Lower lobe of right lung (tissue), 2 donors: Measurements from ENCODE around the gene CACNA1C. TPM values are rescaled to one million over a fixed set of nuclear protein-coding genes. Genes with fewer than 3 reads are reported as not detected.
A peak's percentile ranks its signal among the peaks of the same experiment; 100 is the strongest.

Source experiments
- ATAC-seq, 2 donors: fragments of 200-7000 bp; cut with Tn5 transposase; one replicate each; pipeline ENCODE4 v1.9.1; 2020 to 2022; ENCODE audit warnings: mild to moderate bottlenecking in 2 of 2, moderate library complexity in 2 of 2
- DNase-seq: peaks from one replicate; pipeline ENCODE4 v3.0.0-alpha.2; 2020
- H3K27ac ChIP-seq: fragments of 200-600 bp; one replicate; pipeline ENCODE4 v1.8.0; 2022
- H3K27me3 ChIP-seq: fragments of 200-600 bp; one replicate; pipeline ENCODE4 v1.8.0; 2022; ENCODE audit warnings: low read depth
- H3K36me3 ChIP-seq: fragments of 200-600 bp; one replicate; pipeline ENCODE4 v1.8.0; 2022; ENCODE audit warnings: mild to moderate bottlenecking
- H3K4me1 ChIP-seq: fragments of 200-600 bp; one replicate; pipeline ENCODE4 v1.8.0; 2022
- H3K4me3 ChIP-seq: fragments of 200-600 bp; one replicate; pipeline ENCODE4 v1.8.0; 2022; ENCODE audit warnings: mild to moderate bottlenecking
- H3K9me3 ChIP-seq: fragments of 200-600 bp; one replicate; pipeline ENCODE4 v1.8.0; 2022
- intact Hi-C: fragments of 100-400 bp; cut with DNase I; formaldehyde crosslinking; loops from one replicate; pipeline ENCODE4 v1.11.0; 2022
- total RNA-seq: library from RNA; stranded (reverse); fragmentation: NEBNext Ultra II Directional; extraction: Animal tissue kit (Norgen Biotek cat#: 25700); gene quantifications from one replicate; pipeline ENCODE4 v1.2.1, GENCODE V29; 2021
- TF ChIP-seq, protein P1 (sequence below): fragments of 200-600 bp; IDR thresholded peaks from one replicate; pipeline ENCODE4 v1.8.0; 2022; ENCODE audit warnings: antibody characterized with exemption, mild to moderate bottlenecking
- donor health status: DM: no; HTN: yes; CAD: no; lungs with severe emphysema.

The CACNA1C gene
- total RNA-seq, 1 donor from 2014 or later: 8.4 TPM

- no peaks in the 10 kb centered on the region for H3K27me3 ChIP-seq
- TF ChIP-seq, protein P1, sequence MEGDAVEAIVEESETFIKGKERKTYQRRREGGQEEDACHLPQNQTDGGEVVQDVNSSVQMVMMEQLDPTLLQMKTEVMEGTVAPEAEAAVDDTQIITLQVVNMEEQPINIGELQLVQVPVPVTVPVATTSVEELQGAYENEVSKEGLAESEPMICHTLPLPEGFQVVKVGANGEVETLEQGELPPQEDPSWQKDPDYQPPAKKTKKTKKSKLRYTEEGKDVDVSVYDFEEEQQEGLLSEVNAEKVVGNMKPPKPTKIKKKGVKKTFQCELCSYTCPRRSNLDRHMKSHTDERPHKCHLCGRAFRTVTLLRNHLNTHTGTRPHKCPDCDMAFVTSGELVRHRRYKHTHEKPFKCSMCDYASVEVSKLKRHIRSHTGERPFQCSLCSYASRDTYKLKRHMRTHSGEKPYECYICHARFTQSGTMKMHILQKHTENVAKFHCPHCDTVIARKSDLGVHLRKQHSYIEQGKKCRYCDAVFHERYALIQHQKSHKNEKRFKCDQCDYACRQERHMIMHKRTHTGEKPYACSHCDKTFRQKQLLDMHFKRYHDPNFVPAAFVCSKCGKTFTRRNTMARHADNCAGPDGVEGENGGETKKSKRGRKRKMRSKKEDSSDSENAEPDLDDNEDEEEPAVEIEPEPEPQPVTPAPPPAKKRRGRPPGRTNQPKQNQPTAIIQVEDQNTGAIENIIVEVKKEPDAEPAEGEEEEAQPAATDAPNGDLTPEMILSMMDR: peak; percentile 84
- peak; percentile 57 to 64 for ATAC-seq
- DNase-seq: peak; percentile 67
- H3K9me3 ChIP-seq: no peaks in the 10 kb centered on the region
- no peak overlapping the region for H3K4me3 ChIP-seq
- H3K36me3 ChIP-seq: no peaks in the 10 kb centered on the region
- H3K4me1 ChIP-seq: peaks cover 16% of the 10 kb centered on the region
- H3K27ac ChIP-seq: peak overlapping the region; percentile 34
- intact Hi-C loops: no loop called here
Observed at GRCh38 chr12:2395354-2395977, 342.7 kb downstream of the CACNA1C start.

- Histone ChIP-seq H3K4me1 (peaks cover 16% of the 10 kb centered on the region), H3K27ac (peak overlapping the region; percentile 9), H3K4me3 (no peak overlapping the region), H3K36me3 (no peaks in the 10 kb centered on the region), H3K9me3 (no peaks in the 10 kb centered on the region), H3K27me3 (no peaks in the 10 kb centered on the region)
- intact Hi-C loops: no loop called here
- ATAC-seq: peak; percentile 71 to 78
- TF ChIP-seq, protein P1: no peak
- peak; percentile 54 for DNase-seq
Observed at GRCh38 chr12:2396448-2396871, 343.7 kb downstream of the CACNA1C start.

- no peaks in the 10 kb centered on the region for H3K36me3 ChIP-seq
- ATAC-seq (no peak), DNase-seq (no peak)
- intact Hi-C loops: no loop called here
- TF ChIP-seq, protein P1: no peak
- H3K9me3 ChIP-seq: no peaks in the 10 kb centered on the region
- peaks cover 16% of the 10 kb centered on the region for H3K4me1 ChIP-seq
- H3K27ac ChIP-seq: no peak overlapping the region
- no peak overlapping the region for H3K4me3 ChIP-seq
- H3K27me3 ChIP-seq: no peaks in the 10 kb centered on the region
Observed at GRCh38 chr12:2397356-2398045, 344.7 kb downstream of the CACNA1C start.

DNA sequence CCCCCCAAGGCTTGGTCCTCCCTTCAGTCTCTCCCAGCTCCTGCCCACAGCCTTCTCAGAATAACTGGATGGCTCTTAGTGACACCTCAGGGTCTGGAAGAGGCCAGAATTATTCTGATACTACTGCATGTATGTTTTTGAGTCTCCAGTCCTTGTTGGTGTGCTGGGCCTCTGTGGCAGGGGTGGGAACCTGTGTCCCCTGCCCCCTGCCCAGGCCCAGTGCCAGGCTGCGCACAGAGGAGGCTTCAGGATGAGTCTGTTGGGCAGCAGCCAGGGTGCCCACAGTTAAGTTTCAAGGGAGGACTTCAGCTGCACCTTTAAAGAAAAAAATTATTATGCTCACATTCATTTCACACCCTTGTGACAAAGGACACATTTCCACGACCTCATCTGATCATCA is 348.3 kb downstream of the CACNA1C start:
- H3K36me3 ChIP-seq: no peaks in the 10 kb centered on the region
- intact Hi-C loops: no loop called here
- H3K27me3 ChIP-seq: no peaks in the 10 kb centered on the region
- H3K27ac ChIP-seq: no peak overlapping the region
- H3K4me3 ChIP-seq: no peak overlapping the region
- no peaks in the 10 kb centered on the region for H3K9me3 ChIP-seq
- DNase-seq: no peak
- H3K4me1 ChIP-seq: peaks cover 5% of the 10 kb centered on the region
- no peak for ATAC-seq
- TF ChIP-seq, protein P1: no peak

DNA sequence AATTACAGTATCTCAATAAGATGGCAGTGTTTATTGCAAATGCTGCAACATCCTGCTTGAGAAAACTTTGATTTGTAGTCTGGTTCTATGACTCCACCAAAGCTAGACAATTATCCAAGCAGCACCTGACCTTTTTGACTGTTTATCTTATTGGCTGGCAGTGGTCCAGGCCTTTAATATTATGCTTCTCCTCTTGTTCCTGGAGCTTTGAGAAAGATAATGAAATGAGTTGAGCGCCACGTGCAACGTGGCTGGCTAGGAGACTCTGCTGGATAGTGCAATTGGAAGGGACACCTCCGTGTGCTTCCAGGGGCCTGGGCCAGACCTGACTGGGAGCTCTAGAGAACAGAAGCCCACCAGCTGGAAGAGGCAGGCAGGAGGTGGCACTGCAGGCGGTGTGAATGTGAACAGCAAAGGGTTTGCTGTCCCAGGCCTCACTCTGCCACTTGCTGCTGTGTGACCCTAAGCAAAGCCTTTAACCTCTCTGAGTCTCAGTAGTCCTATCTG is 349.3 kb downstream of the CACNA1C start:
- ATAC-seq (no peak), DNase-seq (no peak)
- intact Hi-C loops: no loop called here
- no peaks in the 10 kb centered on the region for H3K4me1 ChIP-seq
- no peaks in the 10 kb centered on the region for H3K36me3 ChIP-seq
- H3K27ac ChIP-seq: no peak overlapping the region
- H3K9me3 ChIP-seq: no peaks in the 10 kb centered on the region
- H3K27me3 ChIP-seq: no peaks in the 10 kb centered on the region
- TF ChIP-seq, protein P1: no peak
- no peak overlapping the region for H3K4me3 ChIP-seq
